Suprapubic skin (tissue), 4 donors: ENCODE measurements around the gene C2CD4D. TPM values are rescaled to one million over a fixed set of nuclear protein-coding genes. Genes with fewer than 3 reads are reported as not detected.

Experiments used
- DNase-seq, 2 donors: peaks; one replicate each; pipeline ENCODE4 v3.0.0-alpha.2; 2019; ENCODE audit warnings: low spot score in 2 of 2
- H3K27ac ChIP-seq: fragments of 200-600 bp; sonication (generic); one replicate; pipeline ENCODE4 v1.5.1; 2019
- H3K27me3 ChIP-seq: fragments of 200-600 bp; sonication (generic); one replicate; pipeline ENCODE4 v1.5.1; 2019
- H3K36me3 ChIP-seq: fragments of 200-600 bp; sonication (generic); one replicate; pipeline ENCODE4 v1.5.1; 2019
- H3K4me1 ChIP-seq: fragments of 200-600 bp; sonication (generic); one replicate; pipeline ENCODE4 v1.5.1; 2019
- H3K4me3 ChIP-seq: fragments of 200-600 bp; sonication (generic); one replicate; pipeline ENCODE4 v1.5.1; 2019; ENCODE audit warnings: mild to moderate bottlenecking
- H3K9me3 ChIP-seq: fragments of 200-600 bp; sonication (generic); one replicate; pipeline ENCODE4 v1.5.1; 2019
- EP300 ChIP-seq: sonication (generic); formaldehyde crosslinking; IDR thresholded peaks from one replicate; pipeline ENCODE4 v1.6.1; 2017; ENCODE audit warnings: antibody characterized with exemption
- POLR2A ChIP-seq, 2 donors: fragments of 450-650 bp; IDR thresholded peaks; one replicate each; pipeline ENCODE4 v1.6.1; 2017; ENCODE audit warnings: antibody characterized with exemption in 2 of 2, mild to moderate bottlenecking in 2 of 2, moderate library complexity in 2 of 2
- POLR2AphosphoS5 ChIP-seq, 3 donors: sonication (generic); formaldehyde crosslinking; IDR thresholded peaks; one replicate each; pipeline ENCODE4 v1.6.1; 2017; ENCODE audit warnings: antibody characterized with exemption in 3 of 3
- WGBS: methylation state at CpG from one replicate; pipeline ENCODE4 v1.1.5; 2018; 5-methylcytosine and 5-hydroxymethylcytosine counted together
- total RNA-seq, 4 donors: library from RNA; depleted of rRNA; stranded (reverse); fragments of >200 nt; gene quantifications; one replicate each; pipeline ENCODE4 v1.1.0, GENCODE V29; 2016
- TF ChIP-seq, protein P1 (sequence below), 2 donors: fragments of 200-600 bp in 1 of 2; fragments of 450-650 bp in 1 of 2; sonication (generic) in 1 of 2; IDR thresholded peaks; one replicate each; pipeline ENCODE4 v1.5.1; 2016 to 2019; ENCODE audit warnings: antibody characterized with exemption in 2 of 2, mild to moderate bottlenecking in 1 of 2, moderate library complexity in 1 of 2

The C2CD4D gene
- total RNA-seq, 4 donors from 2014 or later, result 0.68 to 7.3 (median 2.1) TPM

DNA sequence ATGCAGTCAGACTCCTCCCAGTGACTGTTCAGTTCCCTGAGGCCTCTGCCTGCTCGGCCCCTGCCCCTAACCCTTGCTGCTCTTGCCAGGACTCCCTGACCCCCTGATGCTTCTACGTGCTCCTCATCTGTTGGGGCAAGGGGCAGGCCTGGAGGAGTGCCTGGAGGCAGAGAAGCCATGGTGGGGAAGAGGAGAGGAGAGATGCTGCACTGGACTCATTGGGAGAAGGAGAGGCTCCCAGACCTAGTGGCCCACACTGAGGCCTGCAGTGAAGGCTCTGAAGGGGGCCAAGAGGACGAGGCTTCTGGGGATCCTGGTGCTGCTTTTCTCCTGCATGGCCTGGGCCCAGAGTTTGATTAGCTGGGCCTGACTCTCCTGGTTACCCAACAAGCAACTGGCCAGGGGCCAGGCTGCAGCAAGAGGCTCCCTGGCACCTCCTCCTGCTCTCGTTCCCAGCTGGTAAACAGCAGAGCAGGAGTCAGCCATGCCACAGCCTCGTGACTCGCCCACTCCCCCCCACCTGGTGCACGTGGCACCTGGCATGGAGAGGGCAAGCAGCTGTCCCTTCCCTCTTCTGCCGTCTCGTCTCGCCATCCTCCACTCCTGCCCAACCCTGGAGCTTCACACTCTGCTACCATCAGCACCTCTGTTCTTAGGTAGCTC lies 7.2 kb downstream of the C2CD4D start:
- Histone ChIP-seq H3K4me3 (no peak overlapping the region), H3K27ac (peak overlapping the region; percentile 82), H3K27me3 (no peaks in the 10 kb centered on the region), H3K9me3 (no peaks in the 10 kb centered on the region), H3K36me3 (no peaks in the 10 kb centered on the region), H3K4me1 (peaks cover 79% of the 10 kb centered on the region)
- WGBS, result 55% methylated on average over 9 of the region's 10 CpGs
- no peak for TF ChIP-seq EP300
- TF ChIP-seq POLR2AphosphoS5 (IDR thresholded peaks at IDR 0.05), result peak in 1 of 3 donors; percentile 15
- DNase-seq, result peak in 1 of 2 donors; percentile 83

DNA sequence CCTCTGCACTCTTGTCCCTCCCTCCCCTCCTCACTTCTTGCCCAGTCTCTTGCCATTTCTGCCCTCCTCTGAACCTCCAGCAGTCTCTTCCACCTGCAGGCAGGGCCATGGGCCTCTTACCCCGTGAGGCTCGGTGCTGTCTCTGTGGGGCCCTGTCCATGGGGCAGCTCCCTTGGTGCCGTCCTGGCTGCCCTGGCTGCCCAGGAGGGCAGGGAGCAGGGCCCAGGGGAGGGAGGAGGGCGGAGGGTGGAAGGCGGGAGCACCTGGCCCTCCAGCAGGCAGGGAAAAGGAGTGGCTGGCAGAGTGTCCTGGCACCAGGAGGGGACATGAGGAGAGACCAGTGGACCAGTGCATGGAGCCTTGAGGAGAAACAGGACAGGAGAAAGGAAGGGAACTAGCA lies 8.0 kb downstream of the C2CD4D start, which contains the start of gene RORC:
Gene RORC, minus strand, starts transcription at position 198 of the 400 bp plus-strand sequence. Its CDS starts 38 bp downstream, at position 160.
- 43% methylated on average over 5 of the region's 5 CpGs for WGBS
- Histone ChIP-seq H3K27ac (peak within 1 kb of the TSS; percentile 82), H3K4me1 (peaks cover 72% of the 10 kb centered on the region), H3K4me3 (peak within 1 kb of the TSS; percentile 51), H3K27me3 (no peaks in the 10 kb centered on the region), H3K9me3 (no peaks in the 10 kb centered on the region), H3K36me3 (no peaks in the 10 kb centered on the region)
- no peak for DNase-seq
- TF ChIP-seq, protein P1, sequence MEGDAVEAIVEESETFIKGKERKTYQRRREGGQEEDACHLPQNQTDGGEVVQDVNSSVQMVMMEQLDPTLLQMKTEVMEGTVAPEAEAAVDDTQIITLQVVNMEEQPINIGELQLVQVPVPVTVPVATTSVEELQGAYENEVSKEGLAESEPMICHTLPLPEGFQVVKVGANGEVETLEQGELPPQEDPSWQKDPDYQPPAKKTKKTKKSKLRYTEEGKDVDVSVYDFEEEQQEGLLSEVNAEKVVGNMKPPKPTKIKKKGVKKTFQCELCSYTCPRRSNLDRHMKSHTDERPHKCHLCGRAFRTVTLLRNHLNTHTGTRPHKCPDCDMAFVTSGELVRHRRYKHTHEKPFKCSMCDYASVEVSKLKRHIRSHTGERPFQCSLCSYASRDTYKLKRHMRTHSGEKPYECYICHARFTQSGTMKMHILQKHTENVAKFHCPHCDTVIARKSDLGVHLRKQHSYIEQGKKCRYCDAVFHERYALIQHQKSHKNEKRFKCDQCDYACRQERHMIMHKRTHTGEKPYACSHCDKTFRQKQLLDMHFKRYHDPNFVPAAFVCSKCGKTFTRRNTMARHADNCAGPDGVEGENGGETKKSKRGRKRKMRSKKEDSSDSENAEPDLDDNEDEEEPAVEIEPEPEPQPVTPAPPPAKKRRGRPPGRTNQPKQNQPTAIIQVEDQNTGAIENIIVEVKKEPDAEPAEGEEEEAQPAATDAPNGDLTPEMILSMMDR (IDR thresholded peaks at IDR 0.05), result no peak
- TF ChIP-seq POLR2A (IDR thresholded peaks at IDR 0.05) (no peak), EP300 (no peak), POLR2AphosphoS5 (IDR thresholded peaks at IDR 0.05) (no peak)

DNA sequence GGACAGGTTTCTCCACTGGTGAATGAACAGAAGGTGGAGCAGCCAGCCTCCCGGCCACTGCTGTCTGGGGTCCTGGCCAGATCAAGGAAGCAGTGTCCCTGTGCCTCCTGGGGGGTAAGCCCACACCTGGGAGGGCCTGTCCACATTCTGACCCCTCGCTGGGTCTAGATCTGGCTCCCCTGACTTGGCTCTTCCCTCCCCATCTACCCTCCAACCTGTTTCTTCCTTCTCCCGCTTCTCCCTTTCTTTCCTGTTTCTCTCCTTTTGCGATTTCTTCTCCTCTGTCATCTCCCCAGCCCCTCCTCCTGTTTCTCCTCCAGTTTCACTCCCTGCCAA lies 8.4 kb downstream of the C2CD4D start:
- peaks cover 70% of the 10 kb centered on the region for H3K4me1 ChIP-seq
- peak overlapping the region; percentile 82 for H3K27ac ChIP-seq
- TF ChIP-seq, protein P1 (IDR thresholded peaks at IDR 0.05), result no peak
- TF ChIP-seq EP300 (no peak), POLR2AphosphoS5 (IDR thresholded peaks at IDR 0.05) (no peak), POLR2A (IDR thresholded peaks at IDR 0.05) (no peak)
- no peak for DNase-seq
- H3K27me3 ChIP-seq, result no peaks in the 10 kb centered on the region
- H3K36me3 ChIP-seq, result no peaks in the 10 kb centered on the region
- no peaks in the 10 kb centered on the region for H3K9me3 ChIP-seq
- WGBS, result 53% methylated on average over 3 of the region's 4 CpGs
- H3K4me3 ChIP-seq, result peak overlapping the region; percentile 51

DNA sequence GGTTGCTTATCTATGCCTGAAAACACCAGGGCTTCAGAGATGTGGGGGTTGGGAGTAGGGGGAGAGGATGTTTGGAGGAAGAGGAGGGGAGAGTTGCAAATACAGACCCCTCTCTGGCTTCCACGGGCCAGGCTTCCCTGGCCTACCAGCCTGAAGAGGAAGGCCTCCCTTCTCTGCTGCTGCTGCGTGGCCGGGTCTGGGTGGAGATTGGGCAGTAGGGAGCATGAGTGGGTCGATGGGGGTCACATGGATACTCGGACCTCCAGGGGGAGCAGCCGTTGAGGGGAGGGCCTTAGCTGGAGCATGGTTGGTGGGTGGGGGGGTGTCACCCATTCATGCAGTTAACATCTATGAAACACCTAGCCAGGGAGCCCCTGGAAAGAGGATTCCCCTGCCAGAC lies 9.6 kb downstream of the C2CD4D start:
- Histone ChIP-seq H3K9me3 (no peaks in the 10 kb centered on the region), H3K36me3 (peaks cover 3% of the 10 kb centered on the region), H3K27ac (peak overlapping the region; percentile 49), H3K4me1 (peaks cover 66% of the 10 kb centered on the region), H3K27me3 (no peaks in the 10 kb centered on the region), H3K4me3 (peak overlapping the region; percentile 51)
- no peak for DNase-seq
- TF ChIP-seq POLR2AphosphoS5 (IDR thresholded peaks at IDR 0.05) (no peak), POLR2A (IDR thresholded peaks at IDR 0.05) (no peak), EP300 (no peak)
- TF ChIP-seq, protein P1 (IDR thresholded peaks at IDR 0.05), result no peak
- 65% methylated on average over 6 of the region's 6 CpGs for WGBS

DNA sequence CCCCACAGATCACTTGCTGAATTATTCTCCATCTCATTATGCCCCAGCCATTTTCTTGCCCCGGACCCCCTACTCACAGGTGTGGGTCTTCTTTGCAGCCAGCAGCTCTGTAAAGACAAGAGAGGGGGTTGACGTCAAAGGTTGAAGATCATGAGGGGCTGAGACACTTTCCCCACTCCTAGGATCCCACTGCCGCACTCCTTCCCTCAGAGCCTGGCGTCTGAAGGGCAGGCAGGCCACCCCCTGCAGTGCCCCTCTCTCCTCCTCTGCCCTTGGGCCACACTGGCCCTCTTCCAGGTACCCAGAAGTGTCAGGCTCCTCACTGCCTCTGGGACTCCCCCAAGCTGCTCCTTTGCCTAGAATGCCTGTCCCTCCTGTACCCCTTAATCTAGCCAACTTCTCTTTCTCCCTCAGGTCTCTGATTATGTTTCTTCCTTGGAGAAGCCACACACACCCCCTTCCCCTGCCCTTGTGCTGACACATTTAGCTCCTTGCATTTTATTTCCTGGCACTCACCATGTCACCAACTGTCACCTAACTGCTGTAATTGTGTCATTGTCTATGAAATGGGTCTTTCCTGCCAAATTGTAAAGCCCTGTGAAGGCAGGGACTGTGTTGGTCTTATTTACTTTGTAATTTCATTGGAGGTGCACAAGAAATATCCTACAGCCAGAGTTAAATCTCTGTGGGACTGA lies 10.1 kb downstream of the C2CD4D start:
- H3K27me3 ChIP-seq, result no peaks in the 10 kb centered on the region
- H3K4me1 ChIP-seq, result peaks cover 66% of the 10 kb centered on the region
- WGBS, result 47% methylated on average over 4 of the region's 4 CpGs
- peak overlapping the region; percentile 49 for H3K27ac ChIP-seq
- DNase-seq, result no peak
- no peaks in the 10 kb centered on the region for H3K9me3 ChIP-seq
- no peak for TF ChIP-seq POLR2AphosphoS5 (IDR thresholded peaks at IDR 0.05)
- no peak for TF ChIP-seq POLR2A (IDR thresholded peaks at IDR 0.05)
- no peak for TF ChIP-seq EP300
- TF ChIP-seq, protein P1 (IDR thresholded peaks at IDR 0.05), result no peak
- no peak overlapping the region for H3K4me3 ChIP-seq
- peaks cover 3% of the 10 kb centered on the region for H3K36me3 ChIP-seq
